Body of pancreas (tissue), 4 donors: Measurements from ENCODE around the gene GAGE10. TPM values are rescaled to one million over a fixed set of nuclear protein-coding genes. Genes with fewer than 3 reads are reported as not detected.
A peak's percentile ranks its signal among the peaks of the same experiment; 100 is the strongest.

Experiments
- ATAC-seq: fragments of 150-250 bp; one replicate; pipeline ENCODE4 v1.9.1; 2016
- DNase-seq, 4 donors: peaks; one replicate each; pipeline ENCODE4 v3.0.0-alpha.2; 2019
- H3K27ac ChIP-seq, 4 donors: fragments of 200-600 bp; sonication (generic); 1 replicate in 3 of 4; 2 replicates in 1 of 4; pipeline versions ENCODE4 v1.5.1 to v1.6.1; 2016 to 2019; ENCODE audit warnings: mild to moderate bottlenecking in 1 of 4, mixed read lengths in 1 of 4, moderate library complexity in 1 of 4
- H3K27me3 ChIP-seq, 2 donors: fragments of 200-600 bp; sonication (generic); one replicate each; pipeline ENCODE4 v1.6.0; 2016; ENCODE audit warnings: mild to moderate bottlenecking in 1 of 2
- H3K36me3 ChIP-seq, 2 donors: fragments of 200-600 bp; sonication (generic); replicated peaks in 1 of 2; 2 replicates each; pipeline ENCODE4 v1.5.1; 2016; ENCODE audit warnings: low read depth in 2 of 2; ENCODE audit not compliant: insufficient read depth in 1 of 2
- H3K4me1 ChIP-seq: fragments of 200-600 bp; sonication (generic); one replicate; pipeline ENCODE4 v1.6.0; 2016
- H3K4me3 ChIP-seq, 2 donors: fragments of 200-600 bp; sonication (generic); 1 replicate in 1 of 2; 2 replicates in 1 of 2; pipeline ENCODE4 v1.5.1; 2016 to 2019
- H3K9me3 ChIP-seq, 3 donors: fragments of 200-600 bp; sonication (generic); 1 replicate in 2 of 3; 2 replicates in 1 of 3; pipeline ENCODE4 v1.5.1; 2016
- CTCF ChIP-seq, 7 experiments: fragments of 450-650 bp in 4 of 7; fragments of 200-600 bp in 3 of 7; sonication (generic) in 3 of 7; IDR thresholded peaks; one replicate each; pipeline ENCODE4 v1.5.1; 2016 to 2019; ENCODE audit warnings: antibody characterized with exemption in 7 of 7
- POLR2A ChIP-seq, 3 donors: fragments of 450-650 bp; IDR thresholded peaks; one replicate each; pipeline ENCODE4 v1.6.1; 2016; ENCODE audit warnings: antibody characterized with exemption in 3 of 3, mild to moderate bottlenecking in 2 of 3
- WGBS, 2 donors: methylation state at CpG; one replicate each; pipeline ENCODE4 v1.1.5; 2017; 5-methylcytosine and 5-hydroxymethylcytosine counted together
- intact Hi-C: fragments of 100-400 bp; cut with DNase I; formaldehyde crosslinking; loops from one replicate; pipeline ENCODE4 v1.15.1; 2023
- total RNA-seq, 2 donors: library from RNA; depleted of rRNA; stranded (reverse); fragments of >200 nt; gene quantifications; one replicate each; pipeline ENCODE4 v1.1.0, GENCODE V29; 2016

GAGE10 gene
- total RNA-seq, 2 donors from 2014 or later: not detected

- ATAC-seq (no peak), DNase-seq (no peak)
- no peaks in the 10 kb centered on the region for H3K9me3 ChIP-seq
- no peak overlapping the region for H3K27ac ChIP-seq
- no peaks in the 10 kb centered on the region for H3K36me3 ChIP-seq
- no peaks in the 10 kb centered on the region for H3K4me1 ChIP-seq
- intact Hi-C loops: no loop called here
- TF ChIP-seq CTCF (IDR thresholded peaks at IDR 0.05) (no peak), POLR2A (IDR thresholded peaks at IDR 0.05) (no peak)
- 59 to 75% methylated on average over 5 to 7 of the region's 10 CpGs for WGBS, 2 donors
- no peaks in the 10 kb centered on the region for H3K27me3 ChIP-seq
- H3K4me3 ChIP-seq: no peak overlapping the region
Observed at GRCh38 chrX:49263631-49264030, 39.8 kb upstream of the GAGE10 start.

- H3K36me3 ChIP-seq: no peaks in the 10 kb centered on the region
- no peak for ATAC-seq
- no peaks in the 10 kb centered on the region for H3K27me3 ChIP-seq
- DNase-seq: no peak
- TF ChIP-seq POLR2A (IDR thresholded peaks at IDR 0.05) (no peak), CTCF (IDR thresholded peaks at IDR 0.05) (no peak)
- no peaks in the 10 kb centered on the region for H3K4me1 ChIP-seq
- no peak within 1 kb of the TSS for H3K27ac ChIP-seq
- H3K9me3 ChIP-seq: no peaks in the 10 kb centered on the region
- H3K4me3 ChIP-seq: no peak within 1 kb of the TSS
- intact Hi-C loops: no loop called here
- 77 to 79% methylated on average over 7 to 11 of the region's 11 CpGs for WGBS, 2 donors
Observed at GRCh38 chrX:49264460-49264859, 39.0 kb upstream of the GAGE10 start, which contains the start of gene FOXP3. Gene FOXP3 (minus strand): TSS chrX:49264710. CDS start chrX:49258505, 6,205 bp downstream.

- no peak for ATAC-seq
- no peak for DNase-seq
- H3K9me3 ChIP-seq: no peaks in the 10 kb centered on the region
- intact Hi-C loops: no loop called here
- H3K4me3 ChIP-seq: no peak overlapping the region
- H3K36me3 ChIP-seq: no peaks in the 10 kb centered on the region
- no peak overlapping the region for H3K27ac ChIP-seq
- TF ChIP-seq POLR2A (IDR thresholded peaks at IDR 0.05) (no peak), CTCF (IDR thresholded peaks at IDR 0.05) (no peak)
- H3K27me3 ChIP-seq: no peaks in the 10 kb centered on the region
- H3K4me1 ChIP-seq: peaks cover 17% of the 10 kb centered on the region
- WGBS, 2 donors: 80 to 81% methylated on average over 8 of the region's 10 CpGs
Observed at GRCh38 chrX:49266523-49267445, 36.7 kb upstream of the GAGE10 start.

- H3K27me3 ChIP-seq: no peaks in the 10 kb centered on the region
- intact Hi-C loops: no loop called here
- H3K27ac ChIP-seq: peak overlapping the region; percentile 62 to 96 (median 92)
- H3K36me3 ChIP-seq: no peaks in the 10 kb centered on the region
- H3K4me3 ChIP-seq: no peak overlapping the region
- H3K9me3 ChIP-seq: no peaks in the 10 kb centered on the region
- DNase-seq (no peak), ATAC-seq (no peak)
- 0 to 2% methylated on average over 1 to 4 of the region's 4 CpGs for WGBS, 2 donors
- no peak for TF ChIP-seq CTCF (IDR thresholded peaks at IDR 0.05)
- TF ChIP-seq POLR2A (IDR thresholded peaks at IDR 0.05): no peak
- H3K4me1 ChIP-seq: peaks cover 34% of the 10 kb centered on the region
Observed at GRCh38 chrX:49268702-49269009, 34.8 kb upstream of the GAGE10 start.
